VCaP (cell line): Measurements from ENCODE around the gene GNAT2.

Experiments used
- H3K27ac ChIP-seq: fragments of 450-650 bp; 2 replicates; pipeline ENCODE4 v1.5.1; 2017
- TF ChIP-seq, protein P1 (sequence below): fragments of 450-650 bp; conservative IDR thresholded peaks from 2 replicates; pipeline ENCODE4 v1.5.1; 2017; ENCODE audit warnings: mild to moderate bottlenecking, moderate library complexity

GNAT2 gene

DNA sequence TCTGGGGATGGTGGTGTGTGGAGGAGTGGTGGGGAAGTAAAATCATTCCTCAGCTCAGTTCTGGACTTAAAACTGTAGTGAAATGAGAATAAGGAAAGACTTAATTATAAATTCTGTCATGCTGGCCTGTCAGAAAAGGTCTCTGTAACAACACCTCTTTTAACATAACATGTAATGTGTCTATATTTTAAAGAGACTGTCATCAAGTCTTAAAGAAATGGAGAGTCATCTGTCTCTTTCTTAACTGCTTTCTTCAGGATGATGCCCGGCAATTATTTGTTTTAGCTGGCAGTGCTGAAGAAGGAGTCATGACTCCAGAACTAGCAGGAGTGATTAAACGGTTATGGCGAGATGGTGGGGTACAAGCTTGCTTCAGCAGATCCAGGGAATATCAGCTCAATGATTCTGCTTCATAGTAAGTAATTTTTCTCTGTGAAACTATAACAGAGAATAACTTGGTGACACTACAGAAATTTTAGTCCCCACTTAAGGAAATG lies 40.4 kb downstream of the GNAT2 start:
- TF ChIP-seq, protein P1, sequence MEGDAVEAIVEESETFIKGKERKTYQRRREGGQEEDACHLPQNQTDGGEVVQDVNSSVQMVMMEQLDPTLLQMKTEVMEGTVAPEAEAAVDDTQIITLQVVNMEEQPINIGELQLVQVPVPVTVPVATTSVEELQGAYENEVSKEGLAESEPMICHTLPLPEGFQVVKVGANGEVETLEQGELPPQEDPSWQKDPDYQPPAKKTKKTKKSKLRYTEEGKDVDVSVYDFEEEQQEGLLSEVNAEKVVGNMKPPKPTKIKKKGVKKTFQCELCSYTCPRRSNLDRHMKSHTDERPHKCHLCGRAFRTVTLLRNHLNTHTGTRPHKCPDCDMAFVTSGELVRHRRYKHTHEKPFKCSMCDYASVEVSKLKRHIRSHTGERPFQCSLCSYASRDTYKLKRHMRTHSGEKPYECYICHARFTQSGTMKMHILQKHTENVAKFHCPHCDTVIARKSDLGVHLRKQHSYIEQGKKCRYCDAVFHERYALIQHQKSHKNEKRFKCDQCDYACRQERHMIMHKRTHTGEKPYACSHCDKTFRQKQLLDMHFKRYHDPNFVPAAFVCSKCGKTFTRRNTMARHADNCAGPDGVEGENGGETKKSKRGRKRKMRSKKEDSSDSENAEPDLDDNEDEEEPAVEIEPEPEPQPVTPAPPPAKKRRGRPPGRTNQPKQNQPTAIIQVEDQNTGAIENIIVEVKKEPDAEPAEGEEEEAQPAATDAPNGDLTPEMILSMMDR: no peak
- no peak overlapping the region for H3K27ac ChIP-seq

DNA sequence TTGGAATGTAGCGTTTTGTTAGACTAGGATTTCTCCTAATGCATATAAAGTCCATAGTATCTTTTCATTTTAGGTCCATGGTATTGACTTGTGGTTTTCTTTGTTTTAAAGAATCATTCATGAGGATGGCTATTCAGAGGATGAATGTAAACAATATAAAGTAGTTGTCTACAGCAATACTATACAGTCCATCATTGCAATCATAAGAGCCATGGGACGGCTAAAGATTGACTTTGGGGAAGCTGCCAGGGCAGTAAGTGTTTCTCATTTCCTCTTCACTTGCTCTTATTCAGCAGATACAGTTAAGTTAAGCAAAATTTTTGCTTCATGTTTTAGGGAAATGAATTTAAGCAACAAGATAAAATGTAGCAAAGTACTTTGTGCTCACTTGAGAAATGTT lies 45.6 kb downstream of the GNAT2 start:
- TF ChIP-seq, protein P1: no peak
- no peak overlapping the region for H3K27ac ChIP-seq

DNA sequence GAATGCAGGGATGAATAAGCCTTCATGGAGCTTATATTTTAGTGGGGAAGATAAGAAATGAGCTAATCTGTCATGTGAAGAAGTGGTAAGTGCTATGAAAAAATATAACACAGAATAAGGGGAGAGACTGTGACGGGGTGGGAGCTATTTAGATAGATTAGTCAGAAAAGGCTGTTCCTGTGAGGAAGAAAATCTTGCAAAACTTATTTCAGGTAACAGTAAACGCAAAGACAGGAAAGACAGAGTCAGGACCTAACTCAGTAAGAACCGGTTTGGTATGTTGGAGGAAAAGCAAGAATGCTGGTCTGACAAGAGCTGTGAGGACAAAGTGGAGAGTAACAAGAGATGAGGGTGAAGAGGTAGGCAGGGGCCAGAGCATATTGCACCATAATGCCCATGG lies 49.0 kb downstream of the GNAT2 start:
- TF ChIP-seq, protein P1: no peak
- H3K27ac ChIP-seq: peak overlapping the region; percentile 65

DNA sequence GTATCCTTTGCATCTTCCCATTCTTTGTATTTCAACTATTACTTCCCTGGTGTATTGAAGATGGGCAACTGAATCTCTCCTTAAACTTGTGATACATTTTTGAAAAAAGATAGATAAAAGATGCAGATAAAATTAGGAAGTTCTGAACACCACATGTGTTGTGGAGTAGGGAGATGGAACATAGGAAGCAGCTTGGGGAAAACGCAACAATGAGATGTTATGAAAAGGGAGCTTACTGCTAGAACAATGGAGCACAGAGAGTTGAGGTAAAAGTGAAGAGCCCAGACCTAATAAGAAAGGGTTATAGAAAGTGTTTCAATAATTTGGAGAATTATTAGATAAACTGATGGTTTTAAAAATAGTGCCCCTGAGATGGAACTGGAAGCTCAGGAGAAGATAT lies 50.1 kb downstream of the GNAT2 start:
- TF ChIP-seq, protein P1: no peak
- H3K27ac ChIP-seq: peak overlapping the region; percentile 65

DNA sequence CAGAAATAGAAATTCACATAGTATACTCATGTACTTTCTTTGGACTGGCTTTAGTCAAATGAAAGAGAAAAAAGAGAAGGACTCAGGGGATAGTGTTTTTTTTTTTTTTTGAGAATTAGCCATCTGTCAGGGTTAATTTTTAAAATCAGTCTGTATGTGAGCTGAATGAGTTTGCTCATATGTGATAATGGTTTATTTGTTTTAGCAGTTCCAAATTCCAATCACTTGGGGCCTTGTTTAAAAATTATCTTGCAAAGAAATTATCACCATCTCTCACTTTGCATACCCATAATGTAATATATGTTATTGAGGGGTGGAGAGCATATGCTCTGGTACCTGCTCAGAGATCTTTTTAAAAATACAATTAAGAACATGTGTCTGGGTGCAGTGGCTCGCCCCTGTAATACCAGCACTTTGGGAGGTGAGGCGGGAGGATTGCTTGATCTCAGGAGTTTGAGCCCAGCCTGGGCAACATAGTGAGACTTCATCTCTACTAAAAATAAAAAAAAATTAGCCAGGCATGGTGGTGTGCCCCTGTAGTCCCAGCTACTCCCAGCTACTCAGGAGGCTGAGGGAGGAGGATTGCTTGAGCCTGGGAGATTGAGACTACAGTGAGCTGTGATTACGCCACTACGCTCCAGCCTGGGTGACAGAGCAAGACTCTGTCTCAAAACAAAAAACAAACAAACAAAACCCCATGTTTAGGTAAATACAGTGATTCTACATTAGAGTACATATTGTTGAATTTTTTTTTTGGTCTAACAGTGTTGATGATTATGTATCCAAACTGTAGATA lies 51.3 kb downstream of the GNAT2 start:
- TF ChIP-seq, protein P1: no peak
- H3K27ac ChIP-seq: no peak overlapping the region

DNA sequence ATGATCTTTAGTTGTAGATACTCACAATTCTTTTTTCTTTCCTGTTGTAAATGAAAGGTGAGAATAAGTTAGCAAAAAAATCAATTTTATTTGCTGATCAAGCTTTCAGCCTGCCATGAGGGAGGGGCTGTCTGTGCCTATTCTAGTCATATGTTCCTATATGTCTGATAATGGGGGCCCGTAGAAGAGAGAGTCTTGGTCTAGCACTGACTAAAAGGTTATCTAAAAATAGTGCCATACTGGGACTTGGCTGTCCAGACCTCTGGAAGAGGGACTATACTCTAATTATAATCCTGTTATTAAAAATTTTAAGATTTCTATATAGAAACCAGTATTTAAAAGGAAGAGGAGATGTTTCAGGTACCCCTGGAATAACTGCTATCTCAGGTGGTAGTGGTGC lies 52.4 kb downstream of the GNAT2 start:
- TF ChIP-seq, protein P1: no peak
- H3K27ac ChIP-seq: no peak overlapping the region

DNA sequence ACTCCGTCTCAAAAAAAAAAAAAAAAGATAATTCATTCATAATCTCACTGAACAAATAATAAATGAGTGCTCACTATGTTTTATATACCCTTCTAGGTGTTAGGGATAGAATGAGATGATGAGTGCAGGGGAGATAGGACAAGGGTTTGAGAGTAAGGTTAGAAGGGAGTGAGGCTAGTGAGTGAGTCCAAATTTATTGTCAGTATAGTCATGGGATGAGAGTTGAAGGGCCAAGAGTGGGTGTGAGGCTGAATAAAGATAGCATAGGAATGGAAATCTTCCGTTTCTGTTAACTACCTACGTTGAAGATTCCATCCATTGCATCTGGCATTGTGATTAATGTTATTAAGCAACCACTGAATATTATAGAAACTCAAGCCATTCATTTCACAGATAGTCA lies 54.2 kb downstream of the GNAT2 start:
- TF ChIP-seq, protein P1: no peak
- no peak overlapping the region for H3K27ac ChIP-seq
